H9 (cell line): ENCODE results near the gene LAIR2. TPM values are rescaled to one million over a fixed set of nuclear protein-coding genes. Genes with fewer than 3 reads are reported as not detected.

Experiments used
- DNase-seq: peaks from one replicate; pipeline ENCODE4 v3.0.0-alpha.2; 2017
- H2AFZ ChIP-seq: one replicate; pipeline ENCODE4 v1.6.1; 2013; ENCODE audit warnings: mild to moderate bottlenecking, low read length, control low read depth, moderate library complexity
- H2AK5ac ChIP-seq: 2 replicates; pipeline ENCODE4 v1.6.1; 2013; ENCODE audit warnings: low read length, control low read depth, mixed read lengths; ENCODE audit not compliant: insufficient read length
- H2BK120ac ChIP-seq: one replicate; pipeline ENCODE4 v1.6.1; 2013; ENCODE audit warnings: low read depth, mild to moderate bottlenecking, low read length, control low read depth, inconsistent platforms; ENCODE audit not compliant: poor library complexity, severe bottlenecking
- H2BK12ac ChIP-seq: 2 replicates; pipeline ENCODE4 v1.6.1; 2013; ENCODE audit warnings: low read length, control low read depth, mixed read lengths, low read depth; ENCODE audit not compliant: insufficient read length
- H2BK15ac ChIP-seq: 2 replicates; pipeline ENCODE4 v1.6.1; 2013; ENCODE audit warnings: low read depth, low read length, control low read depth
- H2BK20ac ChIP-seq: one replicate; pipeline ENCODE4 v1.6.1; 2013; ENCODE audit warnings: low read depth, mild to moderate bottlenecking, low read length, control low read depth, inconsistent platforms; ENCODE audit not compliant: poor library complexity, severe bottlenecking
- H2BK5ac ChIP-seq: 2 replicates; pipeline ENCODE4 v1.6.1; 2013; ENCODE audit warnings: low read length, control low read depth, mixed read lengths; ENCODE audit not compliant: insufficient read length
- H3K14ac ChIP-seq: 2 replicates; pipeline ENCODE4 v1.6.1; 2013; ENCODE audit warnings: low read length, control low read depth; ENCODE audit not compliant: insufficient read depth
- H3K18ac ChIP-seq: 2 replicates; pipeline ENCODE4 v1.6.1; 2013; ENCODE audit warnings: low read depth, mild to moderate bottlenecking, mixed read lengths, low read length, control low read depth; ENCODE audit not compliant: insufficient read length
- H3K23ac ChIP-seq: 2 replicates; pipeline ENCODE4 v1.6.1; 2013; ENCODE audit warnings: low read length, control low read depth, mixed read lengths, low read depth; ENCODE audit not compliant: insufficient read length
- H3K23me2 ChIP-seq: 2 replicates; pipeline ENCODE4 v1.6.1; 2013; ENCODE audit warnings: low read depth, mild to moderate bottlenecking, mixed read lengths, low read length, control low read depth; ENCODE audit not compliant: insufficient read length, poor library complexity, severe bottlenecking
- H3K27ac ChIP-seq: 2 replicates; pipeline ENCODE4 v1.5.1; 2013; ENCODE audit warnings: low read length, control low read depth, mixed read lengths, low read depth; ENCODE audit not compliant: insufficient read length
- H3K27me3 ChIP-seq: 2 replicates; pipeline ENCODE4 v1.6.1; 2013; ENCODE audit warnings: low read length, control low read depth, inconsistent platforms; ENCODE audit not compliant: insufficient read depth
- H3K4ac ChIP-seq: 2 replicates; pipeline ENCODE4 v1.6.1; 2013; ENCODE audit warnings: low read depth, mild to moderate bottlenecking, control low read depth, inconsistent platforms, low read length, moderate library complexity
- H3K4me1 ChIP-seq: 2 replicates; pipeline ENCODE4 v1.6.1; 2013; ENCODE audit warnings: low read length, control low read depth, inconsistent platforms; ENCODE audit not compliant: insufficient read depth
- H3K4me2 ChIP-seq: 2 replicates; pipeline ENCODE4 v1.6.1; 2013; ENCODE audit warnings: low read length, control low read depth, mixed read lengths; ENCODE audit not compliant: insufficient read length, insufficient read depth
- H3K56ac ChIP-seq: 2 replicates; pipeline ENCODE4 v1.6.1; 2013; ENCODE audit warnings: low read depth, mild to moderate bottlenecking, mixed read lengths, low read length, control low read depth; ENCODE audit not compliant: insufficient read length
- H3K79me1 ChIP-seq: 2 replicates; pipeline ENCODE4 v1.6.1; 2013; ENCODE audit warnings: low read depth, mild to moderate bottlenecking, moderate library complexity, low read length, control low read depth, inconsistent platforms; ENCODE audit not compliant: insufficient read depth, poor library complexity, severe bottlenecking
- H3K79me2 ChIP-seq: 2 replicates; pipeline ENCODE4 v1.6.1; 2013; ENCODE audit warnings: low read length, control low read depth, inconsistent platforms; ENCODE audit not compliant: insufficient read depth
- H3K9ac ChIP-seq: 2 replicates; pipeline ENCODE4 v1.6.1; 2013; ENCODE audit warnings: low read length, control low read depth, mixed read lengths; ENCODE audit not compliant: insufficient read length; ENCODE audit errors: extremely low read depth
- H3K9me3 ChIP-seq: one replicate; pipeline ENCODE4 v1.6.1; 2013; ENCODE audit warnings: low read depth, low read length, inconsistent platforms; ENCODE audit not compliant: control insufficient read depth
- H3T11ph ChIP-seq: one replicate; pipeline ENCODE4 v1.6.1; 2013; ENCODE audit warnings: mild to moderate bottlenecking, low read length, control low read depth, inconsistent platforms
- H4K20me1 ChIP-seq: one replicate; pipeline ENCODE4 v1.6.1; 2013; ENCODE audit not compliant: control insufficient read depth, insufficient read length, insufficient read depth
- H4K5ac ChIP-seq: 2 replicates; pipeline ENCODE4 v1.6.1; 2013; ENCODE audit warnings: low read depth, mild to moderate bottlenecking, mixed read lengths, low read length, control low read depth; ENCODE audit not compliant: insufficient read length
- H4K8ac ChIP-seq: replicated peaks from 2 replicates; pipeline ENCODE4 v1.6.1; 2013; ENCODE audit warnings: low read length, control low read depth, mixed read lengths, low read depth; ENCODE audit not compliant: insufficient read length
- H4K91ac ChIP-seq: 2 replicates; pipeline ENCODE4 v1.6.1; 2013; ENCODE audit warnings: low read depth, mild to moderate bottlenecking, moderate library complexity, mixed read lengths, low read length, control low read depth; ENCODE audit not compliant: insufficient read length
- H3K27ac Mint-ChIP-seq, 3 experiments: 2 replicates in 2 of 3; 3 replicates in 1 of 3; pipeline ENCODE4 v1.8.0; 2020 to 2021; ENCODE audit warnings: mixed read lengths in 3 of 3, mild to moderate bottlenecking in 1 of 3, moderate library complexity in 1 of 3
- H3K27me3 Mint-ChIP-seq: 2 replicates; pipeline ENCODE4 v1.8.0; 2021; ENCODE audit warnings: low read depth, mild to moderate bottlenecking, moderate library complexity, mixed read lengths
- H3K36me3 Mint-ChIP-seq, 3 experiments: 2 replicates in 2 of 3; 3 replicates in 1 of 3; pipeline ENCODE4 v1.8.0; 2020 to 2021; ENCODE audit warnings: low read depth in 3 of 3, mixed read lengths in 3 of 3; ENCODE audit not compliant: insufficient read depth in 1 of 3
- H3K4me1 Mint-ChIP-seq, 2 experiments: 2 replicates each; pipeline ENCODE4 v1.8.0; 2020; ENCODE audit warnings: mixed read lengths in 2 of 2
- H3K4me3 Mint-ChIP-seq, 2 experiments: 2 replicates in 1 of 2; 3 replicates in 1 of 2; pipeline ENCODE4 v1.8.0; 2020 to 2021; ENCODE audit warnings: mild to moderate bottlenecking in 2 of 2, mixed read lengths in 2 of 2, moderate library complexity in 1 of 2
- H3K9me3 Mint-ChIP-seq, 2 experiments: 2 replicates in 1 of 2; 3 replicates in 1 of 2; pipeline ENCODE4 v1.8.0; 2020; ENCODE audit warnings: mild to moderate bottlenecking in 2 of 2, mixed read lengths in 2 of 2, moderate library complexity in 1 of 2
- WGBS: extraction: QIAGEN DNeasy Blood & Tissue Kit; methylation state at CpG from one replicate; pipeline ENCODE4 v1.1.7; 2013; ENCODE audit warnings: missing lambda C conversion rate, low lambda C conversion rate, mixed read lengths; ENCODE audit not compliant: insufficient read length; ENCODE audit errors: extremely low coverage; 5-methylcytosine and 5-hydroxymethylcytosine counted together
- total RNA-seq: library from RNA; stranded (reverse); gene quantifications from 2 replicates; pipeline ENCODE4 v1.2.1, GENCODE V29; 2021
- TF ChIP-seq, protein P1 (sequence below): fragments of 200-600 bp; sonication (generic); conservative IDR thresholded peaks from 3 replicates; pipeline ENCODE4 v1.8.0; 2021; ENCODE audit warnings: antibody characterized with exemption, mild to moderate bottlenecking

Gene LAIR2
- total RNA-seq, 1 experiment from 2014 or later: not detected

DNA sequence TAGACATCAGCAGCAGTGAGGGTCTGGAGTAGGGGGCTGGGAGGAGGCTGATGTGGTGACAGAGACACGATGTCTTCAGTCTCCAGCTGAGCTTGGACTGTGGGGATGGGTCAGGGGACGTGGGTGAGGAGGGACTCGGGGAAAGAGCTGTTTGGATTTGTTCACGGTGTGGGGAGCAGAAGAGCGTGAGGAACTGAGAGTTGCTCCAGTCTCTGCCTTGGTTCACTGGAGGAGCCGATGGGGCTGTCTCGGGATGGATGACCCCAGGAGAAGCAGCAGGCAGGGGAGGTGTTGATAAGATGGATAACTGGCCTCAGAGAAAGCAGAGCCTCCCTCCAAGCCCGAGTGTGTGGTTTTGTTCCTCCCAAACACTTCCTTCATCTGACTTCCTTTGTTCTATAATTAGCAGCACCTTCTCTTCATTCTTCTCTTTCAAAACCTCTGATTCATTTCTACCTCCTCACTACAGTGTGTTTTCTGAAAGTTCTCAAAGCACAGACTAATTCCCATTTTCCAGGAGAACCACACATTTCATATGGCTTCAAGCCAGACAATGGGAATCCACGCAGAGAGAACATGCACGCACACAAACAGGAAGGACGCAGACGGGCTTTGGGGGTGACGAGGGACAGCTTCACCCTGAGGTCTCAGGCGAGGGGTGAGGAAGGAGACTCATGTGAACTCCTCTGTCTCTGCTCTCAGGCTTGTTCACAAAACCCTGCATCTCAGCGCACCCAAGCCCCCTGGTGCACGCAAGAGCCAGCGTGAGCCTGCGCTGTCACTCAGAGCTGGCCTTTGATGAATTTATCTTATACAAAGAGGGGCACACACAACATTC is 18.6 kb downstream of the LAIR2 start:
- H2BK120ac ChIP-seq: no peak overlapping the region
- H3K79me1 ChIP-seq: no peaks in the 10 kb centered on the region
- H3K4ac ChIP-seq: no peak overlapping the region
- no peak overlapping the region for H4K5ac ChIP-seq
- H3K27ac ChIP-seq: no peak overlapping the region
- no peak overlapping the region for H2BK12ac ChIP-seq
- Mint-ChIP-seq H3K36me3 (peaks cover 6 to 49% (median 15%) of the 10 kb centered on the region in 3 experiments; a peak in 6 of 7 replicates), H3K9me3 (peaks cover 94 to 97% of the 10 kb centered on the region in 2 experiments), H3K27ac (no peak overlapping the region), H3K4me1 (no peaks in the 10 kb centered on the region), H3K27me3 (peaks cover 5% of the 10 kb centered on the region), H3K4me3 (no peak overlapping the region)
- H3K79me2 ChIP-seq: no peaks in the 10 kb centered on the region
- peaks cover 75% of the 10 kb centered on the region for H3K9me3 ChIP-seq
- H2BK5ac ChIP-seq: no peak overlapping the region
- H2BK20ac ChIP-seq: no peak overlapping the region
- H3K4me1 ChIP-seq: no peaks in the 10 kb centered on the region
- no peak overlapping the region for H4K8ac ChIP-seq
- H3T11ph ChIP-seq: no peak overlapping the region
- DNase-seq: no peak
- H3K18ac ChIP-seq: no peak overlapping the region
- no peak overlapping the region for H2BK15ac ChIP-seq
- H4K91ac ChIP-seq: no peak overlapping the region
- H3K23me2 ChIP-seq: no peaks in the 10 kb centered on the region
- H3K4me2 ChIP-seq: no peak overlapping the region
- H3K56ac ChIP-seq: no peak overlapping the region
- no peak overlapping the region for H2AK5ac ChIP-seq
- no peak overlapping the region for H3K14ac ChIP-seq
- H2AFZ ChIP-seq: no peak overlapping the region
- H4K20me1 ChIP-seq: no peaks in the 10 kb centered on the region
- TF ChIP-seq, protein P1, sequence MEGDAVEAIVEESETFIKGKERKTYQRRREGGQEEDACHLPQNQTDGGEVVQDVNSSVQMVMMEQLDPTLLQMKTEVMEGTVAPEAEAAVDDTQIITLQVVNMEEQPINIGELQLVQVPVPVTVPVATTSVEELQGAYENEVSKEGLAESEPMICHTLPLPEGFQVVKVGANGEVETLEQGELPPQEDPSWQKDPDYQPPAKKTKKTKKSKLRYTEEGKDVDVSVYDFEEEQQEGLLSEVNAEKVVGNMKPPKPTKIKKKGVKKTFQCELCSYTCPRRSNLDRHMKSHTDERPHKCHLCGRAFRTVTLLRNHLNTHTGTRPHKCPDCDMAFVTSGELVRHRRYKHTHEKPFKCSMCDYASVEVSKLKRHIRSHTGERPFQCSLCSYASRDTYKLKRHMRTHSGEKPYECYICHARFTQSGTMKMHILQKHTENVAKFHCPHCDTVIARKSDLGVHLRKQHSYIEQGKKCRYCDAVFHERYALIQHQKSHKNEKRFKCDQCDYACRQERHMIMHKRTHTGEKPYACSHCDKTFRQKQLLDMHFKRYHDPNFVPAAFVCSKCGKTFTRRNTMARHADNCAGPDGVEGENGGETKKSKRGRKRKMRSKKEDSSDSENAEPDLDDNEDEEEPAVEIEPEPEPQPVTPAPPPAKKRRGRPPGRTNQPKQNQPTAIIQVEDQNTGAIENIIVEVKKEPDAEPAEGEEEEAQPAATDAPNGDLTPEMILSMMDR: no peak
- H3K27me3 ChIP-seq: no peaks in the 10 kb centered on the region
- H3K23ac ChIP-seq: no peak overlapping the region
- WGBS: no CpG with 5 or more reads among the region's 18 CpGs
- no peak overlapping the region for H3K9ac ChIP-seq
